HepG2 (cell line): ENCODE results near the gene HOXA11. TPM values are rescaled to one million over a fixed set of nuclear protein-coding genes. Genes with fewer than 3 reads are reported as not detected.

Experiments
- FOXC1 ChIP-seq: sonication (generic); formaldehyde crosslinking; IDR thresholded peaks from 2 replicates; pipeline ENCODE4 v1.8.0; 2022; ENCODE audit warnings: mild to moderate bottlenecking, missing genetic modification reagents, borderline replicate concordance
- HOXD1 ChIP-seq: sonication (generic); formaldehyde crosslinking; IDR thresholded peaks from 2 replicates; pipeline ENCODE4 v1.5.0; 2020; ENCODE audit warnings: missing genetic modification reagents
- KLF15 ChIP-seq: sonication (generic); formaldehyde crosslinking; IDR thresholded peaks from 2 replicates; pipeline ENCODE4 v1.8.1; 2023; ENCODE audit warnings: borderline replicate concordance, mild to moderate bottlenecking, inconsistent platforms, missing genetic modification reagents, mixed read lengths
- MXD3 ChIP-seq: IDR thresholded peaks from 2 replicates; pipeline ENCODE4 v1.6.1; 2016; ENCODE audit warnings: mild to moderate bottlenecking, missing biosample characterization, missing genetic modification reagents
- NFIB ChIP-seq: sonication (generic); formaldehyde crosslinking; IDR thresholded peaks from 2 replicates; pipeline ENCODE4 v1.9.0; 2021; ENCODE audit warnings: missing genetic modification reagents, mild to moderate bottlenecking, borderline replicate concordance
- RAD51 ChIP-seq: fragments of 450-650 bp; IDR thresholded peaks from 2 replicates; pipeline ENCODE4 v1.6.1; 2016; ENCODE audit warnings: borderline replicate concordance
- REST ChIP-seq, 2 experiments: IDR thresholded peaks; 2 replicates each; pipeline ENCODE4 v1.6.1; 2011 to 2012; ENCODE audit warnings: low read length in 2 of 2, borderline replicate concordance in 1 of 2, low read depth in 1 of 2, mild to moderate bottlenecking in 1 of 2, moderate library complexity in 1 of 2
- RORA ChIP-seq: sonication (generic); formaldehyde crosslinking; IDR thresholded peaks from 2 replicates; pipeline ENCODE4 v1.5.0; 2020; ENCODE audit warnings: mild to moderate bottlenecking, missing genetic modification reagents, moderate library complexity
- TBL1XR1 ChIP-seq: fragments of 150-350 bp; IDR thresholded peaks from 2 replicates; pipeline ENCODE4 v1.6.1; 2014; ENCODE audit warnings: borderline replicate concordance, low read length; ENCODE audit not compliant: partially characterized antibody
- THAP11 ChIP-seq: IDR thresholded peaks from 2 replicates; pipeline ENCODE4 v1.6.1; 2016; ENCODE audit warnings: missing biosample characterization, missing genetic modification reagents
- THRA ChIP-seq: sonication (generic); formaldehyde crosslinking; IDR thresholded peaks from 2 replicates; pipeline ENCODE4 v1.4.0; 2020; ENCODE audit warnings: missing genetic modification reagents, borderline replicate concordance
- YEATS4 ChIP-seq: sonication (generic); formaldehyde crosslinking; IDR thresholded peaks from 2 replicates; pipeline ENCODE4 v1.4.0; 2020; ENCODE audit warnings: missing genetic modification reagents, borderline replicate concordance
- YY1 ChIP-seq: IDR thresholded peaks from 2 replicates; pipeline ENCODE4 v1.6.1; 2011; ENCODE audit warnings: low read length, low read depth, moderate library complexity, mild to moderate bottlenecking; ENCODE audit not compliant: insufficient read depth, insufficient replicate concordance
- ZBTB44 ChIP-seq: sonication (generic); formaldehyde crosslinking; IDR thresholded peaks from 2 replicates; pipeline ENCODE4 v1.4.0; 2020; ENCODE audit warnings: missing genetic modification reagents
- ZFAT ChIP-seq: sonication (generic); formaldehyde crosslinking; conservative IDR thresholded peaks from 2 replicates; pipeline ENCODE4 v1.8.1; 2023; ENCODE audit warnings: missing genetic modification reagents, inconsistent platforms
- ZNF17 ChIP-seq: sonication (generic); formaldehyde crosslinking; IDR thresholded peaks from 2 replicates; pipeline ENCODE4 v1.5.0; 2020; ENCODE audit warnings: mild to moderate bottlenecking, missing genetic modification reagents
- ZNF235 ChIP-seq: sonication (generic); formaldehyde crosslinking; IDR thresholded peaks from 2 replicates; pipeline ENCODE4 v1.8.1; 2023; ENCODE audit warnings: mild to moderate bottlenecking, missing genetic modification reagents, borderline replicate concordance
- polyA plus RNA-seq, 8 experiments: library from polyadenylated mRNA; depleted of rRNA in 3 of 8; stranded (reverse) in 7 of 8; unstranded in 1 of 8; fragments of >200 nt; fragmentation: Illumina TruSeq in 4 of 8; extraction: Trizol in 4 of 8; gene quantifications; 2 replicates each; pipeline versions ENCODE4 v1.2.1 to v1.2.3, GENCODE V29; 2011 to 2016; ENCODE audit warnings: low read depth in 4 of 8, missing spikeins in 1 of 8, mixed read lengths in 1 of 8; ENCODE audit not compliant: insufficient read depth in 1 of 8
- total RNA-seq, 5 experiments: library from RNA; depleted of rRNA; stranded (reverse); fragments of >200 nt; fragmentation: Illumina TruSeq; extraction: Trizol; gene quantifications; 2 replicates each; pipeline ENCODE4 v1.2.3, GENCODE V29; 2016; ENCODE audit warnings: low read depth in 1 of 5
- TF ChIP-seq, protein P1 (sequence below): sonication (generic); formaldehyde crosslinking; IDR thresholded peaks from 2 replicates; pipeline ENCODE4 v1.8.1; 2023; ENCODE audit warnings: missing genetic modification reagents, mild to moderate bottlenecking, borderline replicate concordance
- TF ChIP-seq, protein P2 (sequence below): sonication (generic); formaldehyde crosslinking; IDR thresholded peaks from 2 replicates; pipeline ENCODE4 v1.5.1; 2020; ENCODE audit warnings: missing genetic modification reagents, mild to moderate bottlenecking, borderline replicate concordance

HOXA11 gene
- total and polyA plus RNA-seq, 2 of the 13 experiments (the other 11 are each of a cell fraction or from before 2014, with no cell fraction given): not detected

GRCh38 chr7:27160546-27161213 lies 24.4 kb downstream of the HOXA11 start (continued):
- TF ChIP-seq NFIB (CRISPR knock-in tag) (no peak), THAP11 (CRISPR knock-in tag) (0 out of 2 replicates have a peak, but pooled peaks have one; percentile 19), ZBTB44 (CRISPR knock-in tag) (no peak), MXD3 (CRISPR knock-in tag) (no peak; the same call in 1 of the 2 replicates), ZNF235 (CRISPR knock-in tag) (no peak), YEATS4 (CRISPR knock-in tag) (no peak), RAD51 (no peak), HOXD1 (no peak), YY1 (peak; percentile 93), ZFAT (no peak), ZNF17 (CRISPR knock-in tag) (no peak), FOXC1 (CRISPR knock-in tag) (peak; percentile 54; the same call in 1 of the 2 replicates), RORA (CRISPR knock-in tag) (no peak), REST (IDR thresholded peaks at IDR 0.05; ENCODE audit: borderline replicate concordance in 1 of 2, low read depth in 1 of 2, low read length in 2 of 2) (no peak), KLF15 (CRISPR knock-in tag) (no peak), TBL1XR1 (no peak), THRA (CRISPR knock-in tag) (peak; percentile 43)
- TF ChIP-seq, protein P1, sequence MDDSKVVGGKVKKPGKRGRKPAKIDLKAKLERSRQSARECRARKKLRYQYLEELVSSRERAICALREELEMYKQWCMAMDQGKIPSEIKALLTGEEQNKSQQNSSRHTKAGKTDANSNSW (CRISPR knock-in tag): 0 out of 2 replicates have a peak, but pooled peaks have one; percentile 43
- TF ChIP-seq, protein P2, sequence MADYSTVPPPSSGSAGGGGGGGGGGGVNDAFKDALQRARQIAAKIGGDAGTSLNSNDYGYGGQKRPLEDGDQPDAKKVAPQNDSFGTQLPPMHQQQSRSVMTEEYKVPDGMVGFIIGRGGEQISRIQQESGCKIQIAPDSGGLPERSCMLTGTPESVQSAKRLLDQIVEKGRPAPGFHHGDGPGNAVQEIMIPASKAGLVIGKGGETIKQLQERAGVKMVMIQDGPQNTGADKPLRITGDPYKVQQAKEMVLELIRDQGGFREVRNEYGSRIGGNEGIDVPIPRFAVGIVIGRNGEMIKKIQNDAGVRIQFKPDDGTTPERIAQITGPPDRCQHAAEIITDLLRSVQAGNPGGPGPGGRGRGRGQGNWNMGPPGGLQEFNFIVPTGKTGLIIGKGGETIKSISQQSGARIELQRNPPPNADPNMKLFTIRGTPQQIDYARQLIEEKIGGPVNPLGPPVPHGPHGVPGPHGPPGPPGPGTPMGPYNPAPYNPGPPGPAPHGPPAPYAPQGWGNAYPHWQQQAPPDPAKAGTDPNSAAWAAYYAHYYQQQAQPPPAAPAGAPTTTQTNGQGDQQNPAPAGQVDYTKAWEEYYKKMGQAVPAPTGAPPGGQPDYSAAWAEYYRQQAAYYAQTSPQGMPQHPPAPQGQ (CRISPR knock-in tag): no peak
